IPS-15b (cell line): ENCODE results near the gene EPSTI1.

Experiments
- H3K27me3 ChIP-seq: one replicate; pipeline ENCODE4 v1.6.1; 2013; ENCODE audit warnings: low read length; ENCODE audit not compliant: control insufficient read depth, insufficient read depth
- H3K36me3 ChIP-seq: one replicate; pipeline ENCODE4 v1.6.1; 2013; ENCODE audit warnings: low read length; ENCODE audit not compliant: control insufficient read depth, insufficient read depth
- H3K4me1 ChIP-seq: one replicate; pipeline ENCODE4 v1.6.1; 2013; ENCODE audit warnings: mild to moderate bottlenecking, low read length; ENCODE audit not compliant: control insufficient read depth, insufficient read depth
- H3K4me3 ChIP-seq: one replicate; pipeline ENCODE4 v1.5.1; 2013; ENCODE audit warnings: low read depth, low read length
- H3K9ac ChIP-seq: one replicate; pipeline ENCODE4 v1.6.1; 2013; ENCODE audit warnings: low read depth, mild to moderate bottlenecking, low read length
- H3K9me3 ChIP-seq: one replicate; pipeline ENCODE4 v1.6.1; 2013; ENCODE audit warnings: mild to moderate bottlenecking, low read length; ENCODE audit not compliant: control insufficient read depth, insufficient read depth

The EPSTI1 gene

DNA sequence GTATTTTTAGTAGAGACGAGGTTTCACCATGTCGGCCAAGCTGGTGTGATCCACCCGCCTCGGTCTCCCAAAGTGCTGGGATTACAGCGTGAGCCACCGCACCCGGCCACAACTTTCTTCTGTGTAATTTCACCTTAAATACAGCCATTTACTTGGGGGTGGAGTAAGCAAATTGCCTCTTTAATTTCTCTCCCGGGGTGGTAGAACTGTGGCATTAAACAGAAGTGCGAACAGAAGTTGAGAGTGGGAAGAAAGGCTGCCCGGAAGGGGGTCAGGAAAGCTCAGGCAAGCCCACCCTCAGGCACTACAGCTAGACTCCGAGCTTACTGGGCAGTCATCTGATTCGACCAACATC is 30.9 kb upstream of the EPSTI1 start:
- Histone ChIP-seq H3K9ac (peak overlapping the region; percentile 85), H3K9me3 (no peaks in the 10 kb centered on the region), H3K4me3 (peak overlapping the region; percentile 87)

DNA sequence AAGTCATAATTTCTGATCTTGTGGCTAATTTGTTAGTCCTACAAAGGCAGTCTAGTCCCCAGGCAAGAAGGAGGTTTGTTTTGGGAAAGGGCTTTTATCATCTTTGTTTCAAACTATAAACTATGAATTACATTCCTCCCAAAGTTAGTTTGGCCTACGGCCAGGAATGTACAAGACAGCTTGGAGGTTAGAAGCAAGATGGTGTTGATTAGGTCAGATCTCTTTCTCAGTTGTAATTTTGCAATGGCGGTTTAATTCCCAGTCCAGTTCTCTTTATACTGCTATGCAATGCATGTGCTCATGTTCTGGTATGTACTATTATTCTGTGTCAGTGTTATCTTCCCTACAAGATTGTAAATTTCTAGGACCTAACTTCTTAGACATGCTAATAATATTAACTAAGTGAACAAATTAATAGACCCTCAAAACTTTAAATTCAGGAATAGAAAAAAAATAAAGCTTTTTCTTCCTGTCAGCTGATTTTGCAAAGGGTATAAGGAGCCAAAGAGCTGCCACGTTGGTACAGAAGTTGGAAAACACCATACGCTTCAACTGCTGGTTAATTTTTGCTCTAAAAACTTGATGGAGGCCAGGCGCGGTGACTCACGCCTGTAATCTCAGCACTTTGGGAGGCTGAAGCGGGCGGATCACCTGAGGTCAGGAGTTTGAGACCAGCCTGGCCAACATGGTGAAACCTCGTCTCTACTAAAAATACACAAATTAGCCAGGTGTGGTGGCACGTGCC is 30.1 kb upstream of the EPSTI1 start:
- no peaks in the 10 kb centered on the region for H3K9me3 ChIP-seq
- no peaks in the 10 kb centered on the region for H3K27me3 ChIP-seq
- H3K9ac ChIP-seq: no peak overlapping the region
- no peak overlapping the region for H3K4me3 ChIP-seq
- no peaks in the 10 kb centered on the region for H3K36me3 ChIP-seq
- peaks cover 4% of the 10 kb centered on the region for H3K4me1 ChIP-seq

More for the DNA sequence above, 30.9 kb upstream of the EPSTI1 start:
- H3K4me1 ChIP-seq: peaks cover 4% of the 10 kb centered on the region
- H3K36me3 ChIP-seq: no peaks in the 10 kb centered on the region
- H3K27me3 ChIP-seq: no peaks in the 10 kb centered on the region

GRCh38 chr13:43020794-43021193 is 28.8 kb upstream of the EPSTI1 start:
- H3K4me3 ChIP-seq: no peak overlapping the region
- no peak overlapping the region for H3K9ac ChIP-seq
- H3K9me3 ChIP-seq: no peaks in the 10 kb centered on the region
- H3K27me3 ChIP-seq: no peaks in the 10 kb centered on the region
- no peaks in the 10 kb centered on the region for H3K36me3 ChIP-seq
- peaks cover 4% of the 10 kb centered on the region for H3K4me1 ChIP-seq

- peaks cover 4% of the 10 kb centered on the region for H3K4me1 ChIP-seq
- H3K9me3 ChIP-seq: no peaks in the 10 kb centered on the region
- no peak overlapping the region for H3K9ac ChIP-seq
- H3K36me3 ChIP-seq: no peaks in the 10 kb centered on the region
- no peak overlapping the region for H3K4me3 ChIP-seq
- H3K27me3 ChIP-seq: no peaks in the 10 kb centered on the region
These were observed 27.8 kb upstream of the EPSTI1 start for GRCh38 chr13:43019811-43020210.

- Histone ChIP-seq H3K27me3 (no peaks in the 10 kb centered on the region), H3K9me3 (no peaks in the 10 kb centered on the region), H3K4me3 (no peak overlapping the region), H3K36me3 (no peaks in the 10 kb centered on the region), H3K9ac (no peak overlapping the region), H3K4me1 (no peaks in the 10 kb centered on the region)
These were observed 24.2 kb upstream of the EPSTI1 start for GRCh38 chr13:43016226-43016625.

GRCh38 chr13:43014162-43014561 is 22.1 kb upstream of the EPSTI1 start:
- Histone ChIP-seq H3K36me3 (no peaks in the 10 kb centered on the region), H3K27me3 (no peaks in the 10 kb centered on the region), H3K9ac (no peak overlapping the region), H3K4me3 (no peak overlapping the region), H3K4me1 (no peaks in the 10 kb centered on the region), H3K9me3 (no peaks in the 10 kb centered on the region)

DNA sequence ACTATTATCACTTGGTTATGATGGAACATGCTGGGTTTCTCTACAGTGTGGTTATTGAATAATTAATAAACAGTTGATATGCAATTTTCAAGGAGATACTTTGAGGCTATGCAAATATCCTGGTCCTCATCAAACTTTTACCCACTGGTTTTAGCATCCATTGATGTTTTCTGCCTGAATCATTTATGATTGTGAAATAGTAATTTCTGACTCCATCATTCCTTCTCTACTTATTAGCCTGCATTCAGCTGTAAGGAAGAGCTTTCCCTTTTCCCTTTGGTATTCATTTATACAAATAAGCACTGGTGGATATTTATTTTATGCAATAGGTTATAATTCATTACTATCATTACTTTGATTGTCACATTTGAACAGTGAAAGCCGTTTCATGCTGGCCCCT is 17.5 kb upstream of the EPSTI1 start:
- H3K9ac ChIP-seq: no peak overlapping the region
- no peaks in the 10 kb centered on the region for H3K36me3 ChIP-seq
- H3K4me1 ChIP-seq: peaks cover 6% of the 10 kb centered on the region
- no peaks in the 10 kb centered on the region for H3K9me3 ChIP-seq
- H3K4me3 ChIP-seq: no peak overlapping the region
- no peaks in the 10 kb centered on the region for H3K27me3 ChIP-seq

GRCh38 chr13:43008596-43008995 is 16.6 kb upstream of the EPSTI1 start:
- no peaks in the 10 kb centered on the region for H3K27me3 ChIP-seq
- no peaks in the 10 kb centered on the region for H3K36me3 ChIP-seq
- H3K4me1 ChIP-seq: peaks cover 6% of the 10 kb centered on the region
- no peak overlapping the region for H3K4me3 ChIP-seq
- H3K9me3 ChIP-seq: no peaks in the 10 kb centered on the region
- no peak overlapping the region for H3K9ac ChIP-seq

DNA sequence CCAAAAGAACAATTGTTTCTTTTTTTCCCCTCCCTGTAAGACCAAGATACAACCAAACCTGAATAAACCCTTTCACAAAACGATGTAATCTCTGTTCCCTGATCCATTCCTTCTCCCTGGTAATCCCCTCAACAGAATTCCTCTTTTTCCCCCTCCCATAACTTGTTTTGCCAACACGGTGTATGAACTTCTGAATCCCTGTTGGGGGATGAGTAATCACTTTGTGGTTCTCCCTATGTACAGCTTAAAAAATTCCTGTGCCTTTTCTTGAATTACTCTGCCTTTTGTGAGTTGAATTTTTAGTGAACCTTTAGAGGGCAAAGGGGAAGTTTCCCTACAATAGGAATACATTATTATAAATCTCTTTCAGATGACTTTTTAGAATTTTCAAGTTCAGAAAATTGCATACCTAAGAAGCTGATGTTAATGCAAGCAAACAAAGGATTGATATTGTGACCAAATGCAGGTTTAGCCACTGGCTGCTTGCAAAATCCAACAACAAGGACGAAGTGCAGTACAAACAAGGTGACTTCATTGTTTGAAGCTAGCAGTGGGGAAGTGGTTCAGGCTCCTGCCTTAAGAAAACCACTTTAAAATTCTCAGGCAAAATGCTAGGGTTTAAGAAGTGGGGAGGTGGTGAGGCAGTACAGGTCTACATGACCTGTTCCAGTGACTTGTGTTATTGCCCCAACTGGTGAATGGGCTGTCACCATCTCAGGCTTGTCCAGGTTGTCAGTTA is 15.0 kb upstream of the EPSTI1 start:
- Histone ChIP-seq H3K9ac (no peak overlapping the region), H3K4me3 (no peak overlapping the region), H3K36me3 (no peaks in the 10 kb centered on the region), H3K27me3 (no peaks in the 10 kb centered on the region), H3K9me3 (no peaks in the 10 kb centered on the region), H3K4me1 (peaks cover 6% of the 10 kb centered on the region)

- no peak overlapping the region for H3K9ac ChIP-seq
- no peaks in the 10 kb centered on the region for H3K9me3 ChIP-seq
- H3K4me3 ChIP-seq: no peak overlapping the region
- no peaks in the 10 kb centered on the region for H3K27me3 ChIP-seq
- H3K4me1 ChIP-seq: peaks cover 6% of the 10 kb centered on the region
- H3K36me3 ChIP-seq: no peaks in the 10 kb centered on the region
These were observed 13.6 kb upstream of the EPSTI1 start for GRCh38 chr13:43005460-43006236.

- no peaks in the 10 kb centered on the region for H3K36me3 ChIP-seq
- H3K9ac ChIP-seq: no peak overlapping the region
- no peaks in the 10 kb centered on the region for H3K9me3 ChIP-seq
- no peak overlapping the region for H3K4me3 ChIP-seq
- peaks cover 6% of the 10 kb centered on the region for H3K4me1 ChIP-seq
- no peaks in the 10 kb centered on the region for H3K27me3 ChIP-seq
These were observed 11.7 kb upstream of the EPSTI1 start for GRCh38 chr13:43003729-43004128.
